ENCODE results near the gene PPP1R3A.

The PPP1R3A gene

GRCh38 chr7:113883096-113883495, 35.7 kb downstream of the PPP1R3A start:
- DNase-seq (ENCODE audit: low read depth), result no peak

GRCh38 chr7:113880559-113880958, 38.2 kb downstream of the PPP1R3A start:
- DNase-seq (ENCODE audit: low read depth), result no peak

- DNase-seq (ENCODE audit: low read depth), result no peak
Observed at GRCh38 chr7:113878394-113878992, 40.3 kb downstream of the PPP1R3A start.

- DNase-seq (ENCODE audit: low read depth), result no peak
Observed at GRCh38 chr7:113875224-113875623, 43.6 kb downstream of the PPP1R3A start.

GRCh38 chr7:113873554-113874151, 45.2 kb downstream of the PPP1R3A start:
- DNase-seq (ENCODE audit: low read depth), result no peak

GRCh38 chr7:113872981-113873380, 45.8 kb downstream of the PPP1R3A start:
- no peak for DNase-seq (ENCODE audit: low read depth)

- no peak for DNase-seq (ENCODE audit: low read depth)
Observed at GRCh38 chr7:113867325-113867724, 51.5 kb downstream of the PPP1R3A start.

- DNase-seq (ENCODE audit: low read depth), result no peak
Observed at GRCh38 chr7:113856010-113856409, 62.8 kb downstream of the PPP1R3A start.

GRCh38 chr7:113840954-113841353, 77.9 kb downstream of the PPP1R3A start:
- DNase-seq (ENCODE audit: low read depth), result no peak

GRCh38 chr7:113835367-113835766, 83.4 kb downstream of the PPP1R3A start:
- DNase-seq (ENCODE audit: low read depth), result no peak

GRCh38 chr7:113832196-113832745, 86.5 kb downstream of the PPP1R3A start:
- no peak for DNase-seq (ENCODE audit: low read depth)

GRCh38 chr7:113831556-113831955, 87.3 kb downstream of the PPP1R3A start:
- no peak for DNase-seq (ENCODE audit: low read depth)

GRCh38 chr7:113828581-113828980, 90.2 kb downstream of the PPP1R3A start:
- DNase-seq (ENCODE audit: low read depth), result no peak

Data from activated gamma-delta T cell treated with anti-CD3 and anti-CD28 coated beads, Interleukin-2, amount 50 U/mL, for 16 hours (primary cell).